GM12878 (cell line): ENCODE measurements around the gene TSFM.

Experiments
- EP300 ChIP-seq, 2 experiments: fragments of 150-350 bp in 1 of 2; IDR thresholded peaks; 2 replicates each; pipeline ENCODE4 v1.6.1; 2011 to 2012; ENCODE audit warnings: low read depth in 2 of 2, low read length in 2 of 2, borderline replicate concordance in 1 of 2, improper control_type of control experiment in 1 of 2, inconsistent platforms in 1 of 2; ENCODE audit not compliant: control insufficient read depth in 1 of 2
- EZH2 ChIP-seq: IDR thresholded peaks from 2 replicates; pipeline ENCODE4 v1.6.1; 2012; ENCODE audit warnings: low read depth, mild to moderate bottlenecking, control low read depth, inconsistent platforms, low read length, borderline replicate concordance; ENCODE audit not compliant: control insufficient read depth
- FOXK2 ChIP-seq: fragments of 450-650 bp; IDR thresholded peaks from 2 replicates; pipeline ENCODE4 v1.6.1; 2017; ENCODE audit warnings: mild to moderate bottlenecking, moderate library complexity
- NFIC ChIP-seq: IDR thresholded peaks from 2 replicates; pipeline ENCODE4 v1.6.1; 2012; ENCODE audit warnings: low read depth, mild to moderate bottlenecking, inconsistent platforms, low read length, moderate library complexity
- NFYA ChIP-seq: IDR thresholded peaks from 2 replicates; pipeline ENCODE4 v1.6.1; 2011; ENCODE audit warnings: low read depth, mild to moderate bottlenecking, low read length, improper control_type of control experiment, borderline replicate concordance
- POLR2A ChIP-seq: IDR thresholded peaks from 2 replicates; pipeline ENCODE4 v1.6.1; 2011; ENCODE audit warnings: low read depth, mild to moderate bottlenecking, low read length
- POLR2AphosphoS5 ChIP-seq: IDR thresholded peaks from 2 replicates; pipeline ENCODE4 v1.6.1; 2011; ENCODE audit warnings: mild to moderate bottlenecking, low read length, inconsistent platforms
- TF ChIP-seq, protein P1 (sequence below), 3 experiments: IDR thresholded peaks in 2 of 3; conservative IDR thresholded peaks in 1 of 3; 2 replicates each; pipeline ENCODE4 v1.5.1; 2011; ENCODE audit warnings: low read depth in 3 of 3, low read length in 3 of 3, mild to moderate bottlenecking in 3 of 3, control low read depth in 2 of 3, moderate library complexity in 2 of 3, inconsistent platforms in 1 of 3, mixed read lengths in 1 of 3; ENCODE audit not compliant: control insufficient read depth in 2 of 3, insufficient read depth in 1 of 3; ENCODE audit errors: extremely low read depth in 1 of 3
- TF ChIP-seq, protein P2 (sequence below): IDR thresholded peaks from 2 replicates; pipeline ENCODE4 v1.6.1; 2012; ENCODE audit warnings: low read depth, low read length, improper control_type of control experiment
- TF ChIP-seq, protein P3 (sequence below): IDR thresholded peaks from 2 replicates; pipeline ENCODE4 v1.6.1; 2012; ENCODE audit warnings: low read depth, low read length, improper control_type of control experiment
- TF ChIP-seq, protein P4 (sequence below): fragments of 450-650 bp; IDR thresholded peaks from 2 replicates; pipeline ENCODE4 v1.6.1; 2017; ENCODE audit warnings: mild to moderate bottlenecking, moderate library complexity
- TF ChIP-seq, protein P5 (sequence below): IDR thresholded peaks from 2 replicates; pipeline ENCODE4 v1.6.1; 2012; ENCODE audit warnings: mild to moderate bottlenecking, low read depth, low read length
- TF ChIP-seq, protein P6 (sequence below): fragments of 150-350 bp; IDR thresholded peaks from 2 replicates; pipeline ENCODE4 v1.6.1; 2016; ENCODE audit warnings: low read depth, low read length

DNA sequence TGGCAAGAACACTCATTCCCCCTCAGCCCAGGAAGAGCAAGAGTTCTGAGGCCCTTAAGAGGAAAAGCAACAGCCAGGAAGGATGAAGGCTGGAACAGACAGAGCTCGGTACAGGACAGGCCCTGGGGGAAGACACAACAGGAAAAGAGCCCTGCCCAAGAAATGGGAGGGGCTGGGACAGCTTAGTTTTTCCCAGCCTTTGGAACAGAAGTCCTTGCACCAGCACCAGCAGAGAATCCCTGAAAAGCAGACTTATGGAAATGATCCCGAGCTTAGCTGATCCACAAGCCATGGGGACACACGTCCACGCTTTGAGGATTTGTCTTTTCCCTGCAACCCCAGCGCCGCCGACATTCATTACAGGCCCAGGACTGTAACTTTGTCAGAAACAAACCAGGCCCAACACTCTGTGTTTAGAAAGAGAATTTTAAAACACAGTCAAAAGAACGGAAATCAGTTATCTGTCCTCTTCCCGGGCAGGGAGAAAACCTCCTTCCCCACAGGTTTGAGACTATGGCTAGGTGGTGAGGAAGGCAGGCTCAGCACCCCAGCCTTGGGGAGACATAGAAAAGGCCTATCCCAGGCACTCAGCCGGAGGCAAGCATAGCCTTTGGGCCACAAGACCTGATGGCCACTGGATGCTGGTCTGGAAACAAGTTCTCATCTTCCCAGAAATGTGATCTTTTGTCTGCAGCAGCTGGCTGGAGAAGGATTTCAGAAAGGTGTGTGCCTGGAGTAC, 40.0 kb downstream of the TSFM start:
- TF ChIP-seq, protein P1, sequence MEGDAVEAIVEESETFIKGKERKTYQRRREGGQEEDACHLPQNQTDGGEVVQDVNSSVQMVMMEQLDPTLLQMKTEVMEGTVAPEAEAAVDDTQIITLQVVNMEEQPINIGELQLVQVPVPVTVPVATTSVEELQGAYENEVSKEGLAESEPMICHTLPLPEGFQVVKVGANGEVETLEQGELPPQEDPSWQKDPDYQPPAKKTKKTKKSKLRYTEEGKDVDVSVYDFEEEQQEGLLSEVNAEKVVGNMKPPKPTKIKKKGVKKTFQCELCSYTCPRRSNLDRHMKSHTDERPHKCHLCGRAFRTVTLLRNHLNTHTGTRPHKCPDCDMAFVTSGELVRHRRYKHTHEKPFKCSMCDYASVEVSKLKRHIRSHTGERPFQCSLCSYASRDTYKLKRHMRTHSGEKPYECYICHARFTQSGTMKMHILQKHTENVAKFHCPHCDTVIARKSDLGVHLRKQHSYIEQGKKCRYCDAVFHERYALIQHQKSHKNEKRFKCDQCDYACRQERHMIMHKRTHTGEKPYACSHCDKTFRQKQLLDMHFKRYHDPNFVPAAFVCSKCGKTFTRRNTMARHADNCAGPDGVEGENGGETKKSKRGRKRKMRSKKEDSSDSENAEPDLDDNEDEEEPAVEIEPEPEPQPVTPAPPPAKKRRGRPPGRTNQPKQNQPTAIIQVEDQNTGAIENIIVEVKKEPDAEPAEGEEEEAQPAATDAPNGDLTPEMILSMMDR (IDR thresholded peaks at IDR 0.05 in 2 of 3, conservative IDR thresholded peaks at IDR 0.05 in 1 of 3; ENCODE audit: control insufficient read depth in 2 of 3, extremely low read depth in 1 of 3, insufficient read depth in 1 of 3, low read depth in 3 of 3, low read length in 3 of 3) = no peak
- TF ChIP-seq, protein P2, sequence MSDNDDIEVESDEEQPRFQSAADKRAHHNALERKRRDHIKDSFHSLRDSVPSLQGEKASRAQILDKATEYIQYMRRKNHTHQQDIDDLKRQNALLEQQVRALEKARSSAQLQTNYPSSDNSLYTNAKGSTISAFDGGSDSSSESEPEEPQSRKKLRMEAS = no peak
- TF ChIP-seq POLR2A = no peak
- TF ChIP-seq, protein P3, sequence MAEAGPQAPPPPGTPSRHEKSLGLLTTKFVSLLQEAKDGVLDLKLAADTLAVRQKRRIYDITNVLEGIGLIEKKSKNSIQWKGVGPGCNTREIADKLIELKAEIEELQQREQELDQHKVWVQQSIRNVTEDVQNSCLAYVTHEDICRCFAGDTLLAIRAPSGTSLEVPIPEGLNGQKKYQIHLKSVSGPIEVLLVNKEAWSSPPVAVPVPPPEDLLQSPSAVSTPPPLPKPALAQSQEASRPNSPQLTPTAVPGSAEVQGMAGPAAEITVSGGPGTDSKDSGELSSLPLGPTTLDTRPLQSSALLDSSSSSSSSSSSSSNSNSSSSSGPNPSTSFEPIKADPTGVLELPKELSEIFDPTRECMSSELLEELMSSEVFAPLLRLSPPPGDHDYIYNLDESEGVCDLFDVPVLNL = no peak
- TF ChIP-seq, protein P4, sequence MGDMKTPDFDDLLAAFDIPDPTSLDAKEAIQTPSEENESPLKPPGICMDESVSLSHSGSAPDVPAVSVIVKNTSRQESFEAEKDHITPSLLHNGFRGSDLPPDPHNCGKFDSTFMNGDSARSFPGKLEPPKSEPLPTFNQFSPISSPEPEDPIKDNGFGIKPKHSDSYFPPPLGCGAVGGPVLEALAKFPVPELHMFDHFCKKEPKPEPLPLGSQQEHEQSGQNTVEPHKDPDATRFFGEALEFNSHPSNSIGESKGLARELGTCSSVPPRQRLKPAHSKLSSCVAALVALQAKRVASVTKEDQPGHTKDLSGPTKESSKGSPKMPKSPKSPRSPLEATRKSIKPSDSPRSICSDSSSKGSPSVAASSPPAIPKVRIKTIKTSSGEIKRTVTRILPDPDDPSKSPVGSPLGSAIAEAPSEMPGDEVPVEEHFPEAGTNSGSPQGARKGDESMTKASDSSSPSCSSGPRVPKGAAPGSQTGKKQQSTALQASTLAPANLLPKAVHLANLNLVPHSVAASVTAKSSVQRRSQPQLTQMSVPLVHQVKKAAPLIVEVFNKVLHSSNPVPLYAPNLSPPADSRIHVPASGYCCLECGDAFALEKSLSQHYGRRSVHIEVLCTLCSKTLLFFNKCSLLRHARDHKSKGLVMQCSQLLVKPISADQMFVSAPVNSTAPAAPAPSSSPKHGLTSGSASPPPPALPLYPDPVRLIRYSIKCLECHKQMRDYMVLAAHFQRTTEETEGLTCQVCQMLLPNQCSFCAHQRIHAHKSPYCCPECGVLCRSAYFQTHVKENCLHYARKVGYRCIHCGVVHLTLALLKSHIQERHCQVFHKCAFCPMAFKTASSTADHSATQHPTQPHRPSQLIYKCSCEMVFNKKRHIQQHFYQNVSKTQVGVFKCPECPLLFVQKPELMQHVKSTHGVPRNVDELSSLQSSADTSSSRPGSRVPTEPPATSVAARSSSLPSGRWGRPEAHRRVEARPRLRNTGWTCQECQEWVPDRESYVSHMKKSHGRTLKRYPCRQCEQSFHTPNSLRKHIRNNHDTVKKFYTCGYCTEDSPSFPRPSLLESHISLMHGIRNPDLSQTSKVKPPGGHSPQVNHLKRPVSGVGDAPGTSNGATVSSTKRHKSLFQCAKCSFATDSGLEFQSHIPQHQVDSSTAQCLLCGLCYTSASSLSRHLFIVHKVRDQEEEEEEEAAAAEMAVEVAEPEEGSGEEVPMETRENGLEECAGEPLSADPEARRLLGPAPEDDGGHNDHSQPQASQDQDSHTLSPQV = no peak
- TF ChIP-seq EZH2 = no peak
- TF ChIP-seq, protein P5, sequence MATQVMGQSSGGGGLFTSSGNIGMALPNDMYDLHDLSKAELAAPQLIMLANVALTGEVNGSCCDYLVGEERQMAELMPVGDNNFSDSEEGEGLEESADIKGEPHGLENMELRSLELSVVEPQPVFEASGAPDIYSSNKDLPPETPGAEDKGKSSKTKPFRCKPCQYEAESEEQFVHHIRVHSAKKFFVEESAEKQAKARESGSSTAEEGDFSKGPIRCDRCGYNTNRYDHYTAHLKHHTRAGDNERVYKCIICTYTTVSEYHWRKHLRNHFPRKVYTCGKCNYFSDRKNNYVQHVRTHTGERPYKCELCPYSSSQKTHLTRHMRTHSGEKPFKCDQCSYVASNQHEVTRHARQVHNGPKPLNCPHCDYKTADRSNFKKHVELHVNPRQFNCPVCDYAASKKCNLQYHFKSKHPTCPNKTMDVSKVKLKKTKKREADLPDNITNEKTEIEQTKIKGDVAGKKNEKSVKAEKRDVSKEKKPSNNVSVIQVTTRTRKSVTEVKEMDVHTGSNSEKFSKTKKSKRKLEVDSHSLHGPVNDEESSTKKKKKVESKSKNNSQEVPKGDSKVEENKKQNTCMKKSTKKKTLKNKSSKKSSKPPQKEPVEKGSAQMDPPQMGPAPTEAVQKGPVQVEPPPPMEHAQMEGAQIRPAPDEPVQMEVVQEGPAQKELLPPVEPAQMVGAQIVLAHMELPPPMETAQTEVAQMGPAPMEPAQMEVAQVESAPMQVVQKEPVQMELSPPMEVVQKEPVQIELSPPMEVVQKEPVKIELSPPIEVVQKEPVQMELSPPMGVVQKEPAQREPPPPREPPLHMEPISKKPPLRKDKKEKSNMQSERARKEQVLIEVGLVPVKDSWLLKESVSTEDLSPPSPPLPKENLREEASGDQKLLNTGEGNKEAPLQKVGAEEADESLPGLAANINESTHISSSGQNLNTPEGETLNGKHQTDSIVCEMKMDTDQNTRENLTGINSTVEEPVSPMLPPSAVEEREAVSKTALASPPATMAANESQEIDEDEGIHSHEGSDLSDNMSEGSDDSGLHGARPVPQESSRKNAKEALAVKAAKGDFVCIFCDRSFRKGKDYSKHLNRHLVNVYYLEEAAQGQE = no peak
- TF ChIP-seq NFYA = no peak
- no peak for TF ChIP-seq FOXK2
- TF ChIP-seq, protein P6, sequence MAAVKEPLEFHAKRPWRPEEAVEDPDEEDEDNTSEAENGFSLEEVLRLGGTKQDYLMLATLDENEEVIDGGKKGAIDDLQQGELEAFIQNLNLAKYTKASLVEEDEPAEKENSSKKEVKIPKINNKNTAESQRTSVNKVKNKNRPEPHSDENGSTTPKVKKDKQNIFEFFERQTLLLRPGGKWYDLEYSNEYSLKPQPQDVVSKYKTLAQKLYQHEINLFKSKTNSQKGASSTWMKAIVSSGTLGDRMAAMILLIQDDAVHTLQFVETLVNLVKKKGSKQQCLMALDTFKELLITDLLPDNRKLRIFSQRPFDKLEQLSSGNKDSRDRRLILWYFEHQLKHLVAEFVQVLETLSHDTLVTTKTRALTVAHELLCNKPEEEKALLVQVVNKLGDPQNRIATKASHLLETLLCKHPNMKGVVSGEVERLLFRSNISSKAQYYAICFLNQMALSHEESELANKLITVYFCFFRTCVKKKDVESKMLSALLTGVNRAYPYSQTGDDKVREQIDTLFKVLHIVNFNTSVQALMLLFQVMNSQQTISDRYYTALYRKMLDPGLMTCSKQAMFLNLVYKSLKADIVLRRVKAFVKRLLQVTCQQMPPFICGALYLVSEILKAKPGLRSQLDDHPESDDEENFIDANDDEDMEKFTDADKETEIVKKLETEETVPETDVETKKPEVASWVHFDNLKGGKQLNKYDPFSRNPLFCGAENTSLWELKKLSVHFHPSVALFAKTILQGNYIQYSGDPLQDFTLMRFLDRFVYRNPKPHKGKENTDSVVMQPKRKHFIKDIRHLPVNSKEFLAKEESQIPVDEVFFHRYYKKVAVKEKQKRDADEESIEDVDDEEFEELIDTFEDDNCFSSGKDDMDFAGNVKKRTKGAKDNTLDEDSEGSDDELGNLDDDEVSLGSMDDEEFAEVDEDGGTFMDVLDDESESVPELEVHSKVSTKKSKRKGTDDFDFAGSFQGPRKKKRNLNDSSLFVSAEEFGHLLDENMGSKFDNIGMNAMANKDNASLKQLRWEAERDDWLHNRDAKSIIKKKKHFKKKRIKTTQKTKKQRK = no peak
- no peak for TF ChIP-seq EP300 (IDR thresholded peaks at IDR 0.05; ENCODE audit: borderline replicate concordance in 1 of 2, control insufficient read depth in 1 of 2, low read depth in 2 of 2, low read length in 2 of 2)
- TF ChIP-seq NFIC = no peak
- TF ChIP-seq POLR2AphosphoS5 = no peak
